SU-DHL-6 (cell line): ENCODE measurements around the gene HRH2.

Source experiments
- CTCF ChIP-seq: fragments of 200-600 bp; sonication (generic); IDR thresholded peaks from one replicate; pipeline ENCODE4 v1.5.1; 2017; ENCODE audit warnings: antibody characterized with exemption, mild to moderate bottlenecking, low read length, moderate library complexity; ENCODE audit not compliant: insufficient read depth, poor library complexity, severe bottlenecking
- EZH2phosphoT487 ChIP-seq: fragments of 200-600 bp; sonication (generic), shearing (Covaris generic); conservative IDR thresholded peaks from 2 replicates; pipeline ENCODE4 v1.6.1; 2018; ENCODE audit warnings: mild to moderate bottlenecking, antibody characterized with exemption, low read length, moderate library complexity, mixed read lengths

GRCh38 chr5:175742290-175742994 lies 84.6 kb downstream of the HRH2 start:
- TF ChIP-seq CTCF, result no peak
- TF ChIP-seq EZH2phosphoT487, result no peak
